Measurements from ENCODE around the gene ASB13.
"Not testable (repeated sequence)": the region's sequence is repeated elsewhere in the genome, so short reads cannot be mapped to it uniquely, and the experiment has no call there.

GRCh38 chr10:5621371-5621770 lies 45.0 kb downstream of the ASB13 start:
- TF ChIP-seq CTCF (IDR thresholded peaks at IDR 0.05 in 2 of 3, conservative IDR thresholded peaks at IDR 0.05 in 1 of 3; ENCODE audit: borderline replicate concordance in 1 of 3, insufficient read depth in 1 of 3, low read depth in 2 of 3, low read length in 2 of 3); EZH2phosphoT487 (IDR thresholded peaks at IDR 0.05; ENCODE audit: borderline replicate concordance); POLR2A (IDR thresholded peaks at IDR 0.05; ENCODE audit: borderline replicate concordance, extremely low read depth, insufficient read depth, insufficient read length); SRF (IDR thresholded peaks at IDR 0.05; ENCODE audit: low read depth); YY1 (IDR thresholded peaks at IDR 0.05; ENCODE audit: extremely low read depth, insufficient replicate concordance, low read depth, low read length); SIN3A (IDR thresholded peaks at IDR 0.05; ENCODE audit: low read depth): not testable (repeated sequence)

Measured in HCT116 (cell line).